GM21723 (cell line): Measurements from ENCODE around the gene DCUN1D5.
A peak's percentile ranks its signal among the peaks of the same experiment; 100 is the strongest.

ENCODE experiments used
- ATAC-seq: cut with Tn5 transposase; IDR thresholded peaks from one replicate; pipeline ENCODE4 v1.9.1; 2021; ENCODE audit warnings: mild to moderate bottlenecking, moderate library complexity; ENCODE audit not compliant: unreplicated experiment

DCUN1D5 gene

DNA sequence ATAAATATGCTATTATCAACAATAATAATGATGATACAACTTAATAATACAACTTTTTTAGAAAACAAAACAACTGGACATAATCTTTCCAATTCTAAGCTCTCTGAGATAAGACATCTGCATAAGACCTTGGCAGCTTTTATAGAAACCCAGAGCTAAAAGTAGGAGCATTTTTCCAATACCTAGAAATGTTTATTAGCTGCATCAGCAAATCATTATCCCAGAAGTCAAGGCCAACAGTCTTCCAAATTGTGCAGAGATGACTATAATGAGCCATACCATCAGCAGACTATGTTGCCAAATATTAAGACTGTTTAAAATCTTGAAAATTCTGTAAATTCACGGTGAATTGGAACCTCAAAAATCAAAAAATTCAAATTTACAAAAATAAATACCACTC is 30.3 kb downstream of the DCUN1D5 start:
- no peak for ATAC-seq

DNA sequence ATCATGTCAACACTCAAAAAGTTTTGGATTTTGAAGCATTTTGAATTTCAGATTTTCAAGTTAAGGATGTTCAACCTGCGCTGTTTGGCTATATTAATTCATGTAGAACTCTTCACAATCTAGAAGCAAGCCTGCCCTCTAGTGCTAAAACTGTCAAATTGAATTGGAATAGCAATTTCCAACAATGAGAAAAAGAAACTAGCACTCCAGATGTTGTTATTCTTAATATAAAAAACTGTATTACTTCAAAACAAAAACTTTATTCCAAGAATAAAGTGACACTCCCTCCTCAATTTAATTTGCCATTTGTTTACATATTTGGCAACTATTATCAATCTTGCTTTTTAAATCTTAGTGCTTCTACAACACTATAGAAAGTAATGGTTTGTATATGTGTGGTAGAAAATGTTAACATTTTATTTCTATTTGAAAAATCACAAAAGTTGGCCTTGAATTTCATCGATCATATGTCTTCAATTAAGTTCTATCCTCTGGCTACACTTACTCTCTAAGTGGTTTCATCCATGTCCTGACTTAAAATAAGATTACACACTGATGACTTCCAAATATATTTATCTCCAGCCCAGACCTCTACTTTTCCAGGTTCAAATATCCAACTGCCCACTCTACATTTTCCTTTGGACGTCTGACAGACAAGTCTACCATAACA is 36.6 kb downstream of the DCUN1D5 start:
- peak; percentile 68 for ATAC-seq

DNA sequence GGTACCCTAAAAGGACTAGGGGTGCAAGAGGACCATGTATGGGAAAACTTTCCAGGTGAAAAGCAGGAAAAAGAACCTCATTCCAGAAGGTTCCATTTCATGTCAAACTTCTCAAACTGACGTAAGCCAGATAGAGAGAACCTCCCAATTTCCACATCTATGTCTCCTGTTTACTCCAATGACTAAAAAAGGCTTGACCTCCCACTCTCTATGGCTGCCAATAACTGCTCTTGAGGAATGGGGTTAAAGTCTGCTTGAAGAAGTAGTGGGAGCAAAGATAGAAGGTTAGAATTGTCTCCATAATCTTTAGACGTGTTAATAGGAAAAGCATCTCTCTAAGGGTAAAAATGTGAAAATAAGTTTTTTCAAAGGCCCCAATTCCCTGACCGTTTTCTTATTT is 38.0 kb downstream of the DCUN1D5 start:
- ATAC-seq = no peak

DNA sequence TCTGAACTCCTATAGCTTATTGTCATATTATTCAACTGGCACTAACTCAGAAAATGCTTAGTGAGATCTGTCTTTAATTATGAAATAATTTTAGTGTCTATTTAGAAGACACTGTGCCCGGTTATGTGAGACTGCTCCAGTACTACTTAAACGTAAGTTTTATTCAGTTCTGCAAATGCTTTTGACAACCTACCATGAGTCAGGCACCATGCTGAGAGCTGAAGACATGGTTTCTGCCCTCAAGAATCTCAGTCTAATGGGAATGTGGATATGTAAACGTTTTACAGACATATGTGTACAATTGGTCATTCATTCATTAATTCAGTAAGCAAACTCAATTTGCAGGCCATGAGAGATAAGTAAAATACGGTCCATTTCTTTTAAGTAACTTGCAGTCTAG is 40.0 kb downstream of the DCUN1D5 start:
- ATAC-seq = no peak

DNA sequence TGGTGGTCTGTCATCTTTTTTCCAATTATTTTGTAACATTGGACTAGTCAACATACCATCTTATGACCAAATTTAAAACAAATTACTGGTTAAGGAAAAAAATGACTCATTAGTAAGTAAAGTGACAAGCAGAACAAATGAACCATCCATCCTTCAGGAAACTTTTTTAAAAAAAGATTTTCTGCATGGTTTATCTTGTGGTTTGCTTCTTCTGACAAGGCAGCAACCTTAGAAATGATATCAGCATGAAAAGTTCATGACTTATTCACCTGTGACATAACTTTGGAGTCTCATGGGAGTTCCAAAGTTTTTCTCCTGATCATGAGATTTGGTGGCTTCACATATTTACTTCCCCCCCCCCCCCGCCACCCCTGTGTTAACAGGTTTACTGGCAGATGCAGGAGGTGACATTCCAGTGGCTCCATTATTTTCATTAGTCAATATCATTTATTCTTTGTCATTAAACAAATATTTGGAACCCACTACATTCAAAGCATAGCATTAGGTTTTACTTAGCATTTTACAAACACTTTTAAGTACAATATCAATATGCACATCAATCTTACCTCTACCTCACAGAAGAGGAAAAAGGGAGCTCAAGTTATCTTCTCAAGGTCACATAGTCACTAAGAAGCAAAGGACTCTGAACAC is 40.7 kb downstream of the DCUN1D5 start:
- no peak for ATAC-seq

DNA sequence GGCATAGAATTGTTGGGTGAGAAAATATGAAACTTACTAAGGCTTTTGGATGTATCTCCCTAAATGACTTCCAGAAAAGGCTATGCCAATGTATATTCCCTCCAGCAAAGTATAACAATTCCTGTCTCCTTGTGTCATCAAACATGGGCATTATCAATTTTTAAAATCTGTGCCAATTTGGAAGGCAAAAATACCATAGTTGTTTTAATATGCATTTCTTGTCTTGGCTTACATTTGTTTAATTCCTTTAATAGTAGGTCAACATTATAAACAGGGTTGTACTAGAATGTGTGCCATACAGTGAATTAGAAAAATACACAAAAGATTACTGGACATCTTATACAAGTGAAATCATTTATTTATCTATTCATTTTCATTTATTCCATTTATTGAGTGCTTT is 41.6 kb downstream of the DCUN1D5 start:
- ATAC-seq = no peak

DNA sequence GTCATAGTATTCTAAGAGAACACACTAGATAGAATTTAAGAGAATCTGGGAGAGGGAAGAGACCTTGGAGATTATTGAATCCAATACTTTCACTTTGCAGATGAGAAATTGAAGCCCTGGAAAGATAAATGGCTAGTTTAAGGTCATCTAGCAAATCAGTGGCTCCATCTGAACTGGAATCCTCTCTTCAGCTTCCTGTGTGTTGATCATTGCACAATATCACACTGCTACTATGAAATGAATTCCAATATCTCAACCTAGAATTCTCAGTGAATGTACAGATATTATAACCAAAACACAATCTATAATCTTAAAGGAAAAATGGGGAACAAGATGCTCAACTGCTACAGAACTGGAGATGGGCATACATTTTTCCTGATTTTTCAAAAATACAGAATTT is 44.1 kb downstream of the DCUN1D5 start:
- ATAC-seq = no peak

DNA sequence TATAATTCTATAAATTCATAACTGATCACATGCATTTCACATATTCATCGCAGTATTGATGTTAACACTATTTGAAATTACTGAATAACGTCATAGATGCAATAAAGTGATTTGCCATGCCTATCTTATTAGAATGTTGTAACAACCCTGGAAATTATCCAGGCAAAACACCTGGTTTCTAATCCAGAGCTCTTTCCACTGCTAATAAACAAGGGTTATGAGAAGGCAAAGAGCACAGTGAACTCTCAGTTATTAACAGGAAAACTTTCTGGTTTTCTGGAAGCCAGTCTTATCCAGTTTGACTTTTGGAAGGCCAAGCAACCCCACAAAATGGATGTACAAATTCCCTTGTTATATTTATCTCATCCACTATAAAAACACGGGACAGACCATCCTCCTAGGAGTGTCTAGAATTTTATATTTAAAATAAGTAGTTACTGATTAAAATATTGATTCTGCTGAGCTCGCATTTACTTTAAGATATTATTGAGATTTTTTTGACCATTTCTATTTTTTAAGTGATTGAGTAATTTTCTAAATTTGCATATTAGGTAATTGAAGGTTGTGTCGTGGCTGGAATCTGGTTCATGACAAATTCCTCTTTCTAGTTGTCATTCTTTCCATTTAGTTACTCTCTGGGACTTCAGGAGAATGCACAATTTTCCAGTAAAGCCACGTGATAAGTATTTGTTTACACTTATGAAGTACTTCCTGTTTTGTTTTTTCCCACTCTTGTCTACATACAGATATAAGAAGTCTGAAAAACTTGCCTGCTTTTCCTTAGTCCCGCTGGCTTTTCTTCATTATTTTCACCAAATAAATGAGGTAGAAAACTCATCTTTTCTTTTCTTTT is 47.9 kb downstream of the DCUN1D5 start:
- no peak for ATAC-seq

DNA sequence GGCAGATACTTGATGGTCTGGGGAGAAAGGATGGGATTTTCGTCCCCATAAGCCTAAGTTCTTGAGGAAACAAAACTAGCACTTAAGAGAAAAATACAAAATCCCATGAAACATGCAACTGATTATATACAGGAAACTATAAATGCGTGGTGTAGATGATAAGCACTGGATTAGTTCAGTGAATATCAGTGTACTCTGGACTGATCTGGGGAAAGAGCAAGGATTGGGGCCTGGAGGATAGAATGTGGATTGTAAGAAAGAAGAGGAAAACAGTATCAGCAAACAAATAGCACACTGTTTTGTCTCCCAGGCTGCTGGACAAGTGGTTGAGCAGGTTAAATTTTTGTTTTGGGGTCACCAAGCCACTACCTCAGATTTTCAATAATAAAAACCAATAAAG is 49.8 kb downstream of the DCUN1D5 start:
- no peak for ATAC-seq

DNA sequence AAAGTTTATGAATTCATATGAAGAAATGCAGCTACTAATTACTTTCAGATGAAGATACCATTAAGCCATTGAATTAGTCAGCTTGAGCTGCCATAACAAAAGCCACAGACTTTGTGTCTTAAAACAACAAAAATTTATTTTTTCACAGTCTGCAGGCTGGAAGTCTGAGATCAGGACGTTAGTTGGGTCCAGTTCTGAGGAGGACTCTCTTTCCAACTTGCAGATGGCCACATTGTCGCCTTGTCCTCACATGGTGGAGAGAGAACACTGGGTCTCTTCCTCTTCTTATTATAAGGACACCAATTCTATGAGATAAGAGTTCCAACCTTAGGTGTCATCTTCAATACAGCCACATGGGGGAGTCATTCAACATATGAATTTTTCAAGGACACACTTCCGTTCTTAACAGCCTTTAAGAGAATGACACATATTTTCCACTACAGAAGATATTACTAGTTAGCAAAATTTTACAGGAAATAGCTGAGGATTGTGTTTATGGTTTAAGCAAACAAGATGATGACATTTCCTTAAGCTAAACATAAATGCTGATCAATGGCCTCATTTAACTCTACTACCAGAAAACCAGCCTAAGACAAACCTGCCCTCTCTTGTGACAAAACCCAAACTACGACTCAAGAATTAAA is 56.0 kb downstream of the DCUN1D5 start:
- ATAC-seq = peak; percentile 98

DNA sequence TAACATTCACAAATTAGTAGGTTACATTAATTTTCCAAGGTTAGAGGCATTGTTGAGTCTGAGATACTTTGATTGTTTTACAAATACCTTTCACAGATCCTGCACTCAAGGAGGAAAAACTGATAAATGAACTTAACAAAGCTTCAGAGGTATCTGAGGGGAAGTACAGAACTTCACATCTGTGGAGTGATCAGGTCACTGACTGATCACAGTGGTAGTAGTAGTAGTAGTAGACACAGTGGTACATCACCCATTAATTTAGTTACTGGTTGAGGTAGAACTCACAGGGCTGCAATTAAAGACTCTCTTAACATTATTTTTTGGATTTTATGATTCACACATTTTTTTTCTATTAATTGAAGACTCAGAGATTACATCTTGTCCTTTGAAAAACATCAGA is 56.7 kb downstream of the DCUN1D5 start:
- ATAC-seq = no peak

DNA sequence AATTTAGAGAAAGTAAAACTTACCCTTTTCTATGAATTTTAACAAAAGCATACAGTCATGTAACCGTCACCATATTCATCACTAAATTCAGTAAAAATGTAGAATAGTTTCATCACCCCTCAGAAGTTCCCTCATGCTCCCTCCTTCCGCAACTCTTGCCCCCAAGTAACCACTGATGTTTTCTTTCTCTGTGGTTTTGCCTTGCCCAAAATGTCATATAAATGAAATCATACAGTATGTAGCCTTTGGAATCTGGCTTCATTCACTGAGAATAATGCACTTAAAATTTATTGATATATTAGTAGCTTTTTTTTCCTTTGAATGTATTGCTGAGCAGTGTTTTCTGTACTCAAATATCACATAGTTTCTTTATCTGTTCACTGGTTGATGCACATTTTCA is 60.1 kb downstream of the DCUN1D5 start:
- ATAC-seq = no peak

DNA sequence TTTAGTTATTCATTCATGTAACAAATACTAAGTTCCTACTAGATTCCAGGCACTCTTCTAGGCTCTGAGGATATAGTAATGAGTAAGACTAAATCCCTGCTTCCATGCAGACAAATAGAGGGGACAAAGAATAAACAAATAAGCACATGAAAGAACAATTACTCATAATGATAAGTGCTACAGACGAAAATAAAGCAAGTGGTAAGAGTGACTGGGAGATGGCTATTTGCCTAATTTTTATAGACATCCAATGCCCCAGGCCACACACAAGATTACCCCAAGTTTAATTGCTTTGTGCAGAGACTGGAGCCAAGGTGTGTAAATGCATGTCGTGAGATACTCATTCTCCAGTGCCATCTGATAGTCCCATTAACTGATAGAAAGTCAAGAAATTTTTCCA is 62.6 kb downstream of the DCUN1D5 start:
- no peak for ATAC-seq

DNA sequence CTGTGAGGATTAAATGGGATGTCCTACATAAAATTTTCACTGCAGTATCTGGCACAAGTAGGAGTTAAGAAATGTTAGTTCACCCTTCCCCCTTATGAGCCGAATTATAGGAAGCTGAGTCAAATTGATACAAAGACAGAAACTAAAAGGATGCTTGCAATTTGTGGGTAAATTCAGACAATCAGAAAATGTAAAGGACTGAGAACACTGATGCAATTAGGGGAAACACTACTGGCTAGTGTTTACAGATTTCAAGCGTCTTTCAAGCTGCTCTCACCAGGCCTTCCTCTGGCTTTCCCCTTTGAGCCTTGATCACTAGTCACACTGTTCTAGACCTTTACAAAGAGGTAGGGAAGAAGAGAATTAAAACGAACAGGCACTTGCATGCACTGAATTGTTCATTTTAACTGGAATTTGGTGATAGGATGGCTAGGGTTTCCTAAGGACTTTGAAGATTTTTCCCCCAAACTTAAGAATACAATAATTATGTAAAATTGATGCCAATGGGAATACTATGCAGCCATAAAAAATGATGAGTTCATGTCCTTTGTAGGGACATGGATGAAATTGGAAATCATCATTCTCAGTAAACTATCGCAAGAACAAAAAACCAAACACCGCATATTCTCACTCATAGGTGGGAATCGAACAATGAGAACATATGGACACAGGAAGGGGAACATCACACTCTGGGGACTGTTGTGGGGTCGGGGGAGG is 63.5 kb downstream of the DCUN1D5 start:
- ATAC-seq = peak; percentile 94

DNA sequence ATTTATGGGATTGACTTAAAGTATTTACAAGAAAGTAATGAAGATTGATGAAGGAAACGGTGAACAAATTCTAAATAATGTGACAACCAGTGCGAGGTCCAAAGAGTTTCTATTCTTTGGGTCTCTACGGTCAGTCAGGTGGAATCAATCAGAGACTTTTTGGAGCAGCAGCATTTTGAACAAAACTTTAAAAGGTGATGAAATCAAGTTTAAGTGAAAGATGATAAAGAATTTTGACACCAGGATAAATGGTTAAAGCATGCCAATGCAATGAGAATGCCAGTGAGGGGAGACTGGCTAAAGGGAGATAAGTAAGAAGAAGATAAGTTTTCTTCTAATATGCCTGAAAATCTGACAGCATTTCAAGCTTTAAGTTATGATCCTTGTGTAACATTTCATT is 67.9 kb downstream of the DCUN1D5 start:
- ATAC-seq = no peak

DNA sequence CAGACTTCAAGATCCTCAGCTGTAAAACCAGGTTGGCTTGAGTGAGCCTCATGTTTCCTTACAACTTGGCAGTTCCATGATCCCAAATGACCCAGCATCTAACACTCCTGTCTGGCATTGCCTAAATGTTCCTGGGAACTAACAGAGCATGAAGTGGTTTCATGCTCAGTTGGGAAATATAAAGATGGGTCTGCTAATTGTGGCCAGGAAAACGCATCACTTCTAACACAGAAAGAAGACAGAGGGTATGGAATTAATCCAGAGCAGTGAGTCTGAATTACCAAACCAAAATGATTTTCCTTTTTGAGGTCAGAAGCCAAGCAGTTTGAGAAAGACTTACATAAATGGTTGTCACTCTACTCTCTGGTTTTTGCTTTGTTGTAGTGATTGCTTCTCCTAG is 75.9 kb downstream of the DCUN1D5 start:
- ATAC-seq = no peak

DNA sequence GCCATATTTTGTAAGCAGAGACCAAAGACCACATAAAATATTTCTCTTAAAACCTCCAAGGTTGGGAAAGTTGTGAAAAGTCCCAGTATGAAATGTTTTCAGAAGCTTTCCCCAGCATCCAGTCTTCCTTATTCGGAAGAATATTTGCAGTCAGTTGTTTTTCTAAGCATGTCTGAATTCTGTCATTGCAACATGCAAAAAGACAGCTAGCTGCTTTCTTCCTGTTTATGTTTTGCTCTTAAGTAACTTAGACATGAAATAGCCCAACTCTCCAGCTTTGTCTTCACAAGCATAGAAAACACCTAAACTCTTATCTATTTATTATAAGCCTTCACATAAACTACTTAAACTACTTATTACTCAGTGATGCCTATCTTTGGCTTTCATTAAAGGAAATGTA is 78.5 kb downstream of the DCUN1D5 start:
- no peak for ATAC-seq
